Myocyte (in vitro differentiated cells): ENCODE results near the gene CSRP2. TPM values are rescaled to one million over a fixed set of nuclear protein-coding genes. Genes with fewer than 3 reads are reported as not detected.
A peak's percentile ranks its signal among the peaks of the same experiment; 100 is the strongest.

Experiments used
- DNase-seq: peaks from one replicate; pipeline ENCODE4 v3.0.0-alpha.2; 2012; ENCODE audit warnings: low read depth
- total RNA-seq: library from RNA; depleted of rRNA; stranded (reverse); fragments of >200 nt; gene quantifications from 2 replicates; pipeline ENCODE4 v1.2.3, GENCODE V29; 2014

Gene CSRP2
- total RNA-seq, 1 donor from 2014 or later = 40.2 TPM

DNA sequence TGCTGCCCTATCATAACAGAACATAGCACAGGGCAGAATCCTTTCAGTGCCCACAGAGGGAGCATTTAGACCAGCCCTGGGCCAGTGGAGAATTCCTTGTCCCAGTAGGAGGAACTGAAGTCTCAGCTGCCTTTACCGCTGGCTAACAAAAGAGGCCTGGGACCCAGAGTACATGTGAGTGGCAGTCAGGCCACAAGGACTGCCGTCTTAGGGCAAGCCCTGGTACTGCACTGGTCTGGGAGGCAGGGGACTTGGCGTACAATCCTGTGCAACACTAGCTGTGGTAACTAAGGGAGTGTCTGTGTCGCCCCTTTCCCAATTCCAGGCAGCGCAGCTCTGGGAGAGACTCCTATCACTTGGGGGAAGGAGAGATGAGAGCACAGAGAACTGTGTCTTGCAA lies 17.0 kb upstream of the CSRP2 start:
- DNase-seq = no peak

DNA sequence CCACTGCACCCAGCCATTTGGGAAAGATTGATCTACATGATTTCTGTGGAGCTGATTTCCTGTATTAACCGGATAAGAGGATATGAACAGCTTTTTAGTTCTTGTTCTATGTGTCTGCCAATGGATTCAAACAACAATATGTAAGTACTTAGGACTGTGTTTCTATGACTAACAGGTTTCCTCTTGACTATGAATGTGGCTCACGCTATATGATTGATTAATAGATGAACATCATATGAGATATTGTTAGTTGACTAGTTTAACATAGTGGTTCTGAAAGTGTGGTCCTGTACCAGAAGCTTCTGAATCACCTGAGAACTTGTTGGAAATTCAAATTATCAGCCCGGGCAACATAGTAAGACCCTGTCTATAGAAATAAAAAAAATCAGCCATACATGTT lies 12.8 kb upstream of the CSRP2 start:
- no peak for DNase-seq

DNA sequence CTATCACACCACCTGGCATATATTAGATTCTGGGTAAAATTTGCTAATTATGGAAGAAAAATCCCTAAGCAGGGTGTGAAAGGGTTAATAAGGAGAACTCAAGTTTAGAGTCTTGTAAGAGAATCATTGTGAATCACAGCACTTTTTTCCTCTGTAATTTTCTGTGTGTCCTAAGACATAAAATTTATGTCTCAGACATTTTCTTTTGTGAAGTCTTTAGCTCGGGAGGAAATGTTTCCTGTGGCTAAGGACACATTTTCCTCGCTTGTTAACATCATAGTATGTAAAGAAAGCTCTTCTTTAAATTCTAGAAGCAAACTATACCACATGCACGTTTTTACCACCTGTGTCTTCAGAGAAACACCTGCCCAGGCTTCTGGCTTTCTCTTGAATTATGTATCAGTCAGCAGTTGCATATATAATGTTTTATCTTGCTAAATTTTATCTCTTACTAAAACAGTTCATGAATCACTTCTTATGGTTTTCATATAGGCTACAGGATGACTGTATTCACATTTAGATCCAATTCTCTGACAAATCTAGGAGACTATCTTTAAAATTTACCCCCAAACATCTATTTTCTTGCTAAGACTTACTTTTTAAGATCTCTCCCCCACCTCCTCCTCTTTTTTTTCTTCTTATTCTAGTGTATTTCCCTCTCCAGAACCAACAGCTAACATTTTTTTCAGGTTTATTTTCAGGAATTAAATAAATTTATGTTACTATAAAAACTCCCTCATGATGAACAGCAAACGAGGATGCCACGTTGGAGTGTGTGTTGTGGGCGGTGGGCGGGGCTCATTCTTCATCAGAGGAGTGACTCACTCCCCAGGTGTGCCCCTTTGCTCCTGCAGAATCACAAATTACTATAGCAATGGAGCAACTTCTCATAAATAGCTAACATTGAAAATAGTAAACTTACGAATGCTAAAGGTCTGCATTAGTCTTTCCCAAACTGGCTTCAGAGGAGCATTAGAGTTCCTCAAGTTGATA lies 11.6 kb upstream of the CSRP2 start:
- DNase-seq = no peak

DNA sequence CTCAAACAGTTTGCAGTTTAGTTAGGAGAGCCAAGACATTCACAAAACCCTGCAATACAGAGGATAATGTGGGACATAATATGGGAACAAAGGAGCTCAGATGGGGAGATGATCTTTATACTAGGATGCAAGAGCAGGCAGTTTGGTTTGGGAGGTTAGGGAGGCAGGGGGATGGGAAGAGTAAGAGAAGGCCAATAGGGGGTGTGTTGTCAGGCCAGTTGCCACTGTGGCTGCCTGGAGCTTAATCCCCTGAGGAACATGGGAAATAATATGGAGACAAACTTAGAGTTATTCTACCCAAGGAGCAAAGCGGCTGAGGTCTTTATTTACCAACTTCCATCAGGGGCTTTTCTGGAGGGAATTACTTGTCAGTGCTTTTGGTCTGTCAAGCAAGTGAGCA lies 10.0 kb upstream of the CSRP2 start:
- no peak for DNase-seq

DNA sequence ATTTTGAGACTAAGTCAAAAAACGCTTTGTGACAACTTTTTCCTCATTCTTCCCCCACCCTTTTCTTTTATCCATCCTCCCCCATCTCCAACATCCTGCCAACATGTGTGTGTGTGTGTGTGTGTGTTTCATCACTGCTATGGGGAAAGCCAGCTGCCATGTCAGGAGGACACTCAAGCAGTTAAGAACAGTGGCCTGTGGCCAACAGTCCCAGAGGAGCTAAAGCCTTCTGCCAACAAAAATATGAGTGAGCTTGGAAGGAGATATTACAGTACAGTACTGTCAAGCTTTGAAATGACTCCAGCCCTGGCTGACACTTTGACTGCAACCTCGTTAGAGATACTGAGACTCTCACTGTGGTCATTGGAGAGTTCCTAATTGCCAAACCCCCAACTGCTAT lies 5.0 kb upstream of the CSRP2 start:
- peak; percentile 79 for DNase-seq

DNA sequence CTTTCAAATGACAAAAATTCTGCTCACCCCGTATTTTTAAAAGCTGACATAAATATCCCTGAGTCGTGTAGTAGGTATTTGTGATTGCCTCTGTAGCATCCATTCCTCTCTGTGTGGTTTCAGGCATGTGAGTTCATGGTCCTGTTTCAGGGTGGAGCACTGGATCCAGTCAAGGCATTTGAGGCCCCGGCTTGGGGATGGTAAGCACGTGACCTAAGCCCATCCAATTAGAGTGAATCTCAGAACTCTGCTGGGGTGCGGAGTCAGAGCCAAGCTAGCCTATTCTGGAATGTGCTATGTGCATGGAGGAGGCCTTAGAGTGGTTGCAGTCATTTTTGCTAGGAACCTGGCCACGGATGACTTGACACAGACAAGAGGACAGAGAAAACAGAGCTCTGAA lies 4.3 kb upstream of the CSRP2 start:
- peak; percentile 32 for DNase-seq

DNA sequence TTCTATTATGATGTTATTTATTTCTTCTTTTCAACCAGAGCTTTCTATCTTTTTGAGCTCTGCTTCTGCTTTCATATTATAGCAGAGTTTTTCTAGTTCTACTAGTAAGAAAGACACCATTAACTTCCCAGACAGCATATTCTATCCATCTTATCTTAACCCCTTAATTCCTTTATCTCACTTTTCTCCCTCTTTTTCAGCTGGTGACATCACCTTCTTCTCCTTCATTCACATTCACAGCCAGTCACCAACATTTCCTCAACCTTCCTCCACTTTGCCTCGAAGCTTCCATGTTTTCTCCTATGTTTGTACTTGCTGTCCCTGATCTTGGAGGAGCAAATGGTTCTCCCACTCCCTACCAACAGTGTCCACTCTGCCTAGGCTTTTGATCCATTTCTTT lies 3.5 kb upstream of the CSRP2 start:
- no peak for DNase-seq

DNA sequence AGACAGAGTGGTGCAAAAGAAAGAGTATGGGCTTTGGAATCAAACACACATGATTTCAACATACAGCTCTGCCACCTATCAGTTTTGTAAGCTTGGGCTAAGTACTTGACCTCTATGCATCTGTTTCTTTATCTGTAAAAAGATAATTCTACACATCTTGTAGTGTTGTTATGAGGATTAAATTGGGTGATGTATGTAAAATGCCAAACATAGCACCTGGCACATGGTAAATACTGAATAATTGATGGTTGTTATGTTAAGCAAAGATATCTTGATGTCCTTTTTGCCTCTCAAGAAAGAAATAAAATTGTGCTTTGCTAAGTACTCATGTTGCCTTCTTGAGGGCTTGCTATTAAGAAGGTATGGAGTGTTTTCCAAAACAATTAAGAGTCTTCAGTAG lies 2.3 kb upstream of the CSRP2 start:
- DNase-seq = no peak

DNA sequence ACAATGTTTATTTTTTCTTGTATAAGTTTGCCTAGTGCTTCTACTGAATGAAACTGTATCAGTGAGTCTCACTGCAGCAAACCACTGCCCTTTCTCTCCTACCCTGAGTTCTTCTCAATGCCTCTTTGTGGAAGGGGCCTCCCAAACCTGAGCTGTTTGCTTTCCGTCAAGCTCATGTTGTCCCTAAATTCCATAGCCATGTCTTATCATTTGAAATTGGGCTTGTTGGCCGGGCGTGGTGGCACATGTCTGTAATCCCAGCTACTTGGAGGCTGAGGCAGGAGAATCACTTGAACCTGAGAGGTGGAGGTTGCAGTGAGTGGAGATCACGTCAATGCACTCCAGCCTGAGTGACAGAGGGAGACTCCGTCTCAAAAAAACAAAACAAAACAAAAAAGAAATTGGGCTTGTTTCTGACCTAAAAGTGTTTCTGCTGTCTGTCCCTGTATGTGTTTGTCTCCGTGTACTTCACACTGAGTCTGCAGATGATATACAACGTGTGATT lies 1.8 kb upstream of the CSRP2 start:
- no peak for DNase-seq

DNA sequence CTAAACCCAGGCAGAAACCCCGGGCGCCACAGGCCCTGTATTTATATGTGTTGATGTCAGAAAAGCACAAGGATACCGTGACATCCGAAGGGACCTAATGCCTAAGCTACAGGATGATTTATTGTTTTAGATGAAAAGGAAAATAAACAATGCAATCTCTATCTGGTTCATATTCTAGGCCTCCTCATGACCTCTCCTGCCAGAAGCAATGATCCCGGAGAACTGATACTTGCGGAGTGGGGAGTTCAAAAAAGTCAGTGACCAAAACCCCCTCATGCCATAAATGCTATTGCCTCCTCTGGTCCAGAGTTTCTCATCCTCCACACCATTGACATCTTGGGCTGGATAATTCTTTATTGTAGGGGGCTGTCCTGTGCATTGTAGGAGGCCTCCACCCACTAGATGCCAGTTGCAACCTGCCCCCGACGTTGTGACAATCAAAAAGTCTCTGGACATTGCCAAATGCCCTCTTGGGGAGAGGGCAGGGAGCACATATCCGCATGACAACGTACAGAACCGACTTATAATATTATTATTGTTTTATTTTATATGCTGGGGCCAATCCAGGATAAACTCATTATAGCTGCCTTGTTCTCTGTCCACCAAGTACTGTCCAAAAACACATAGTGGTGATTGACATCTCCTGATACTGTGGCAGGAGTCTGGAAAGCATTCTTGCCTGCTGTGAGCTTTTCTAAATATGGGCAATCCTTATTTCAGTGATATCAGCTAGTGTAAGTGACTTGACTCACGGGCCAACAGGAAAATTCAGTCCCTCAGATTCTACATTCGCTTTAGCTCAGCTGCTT lies 1.1 kb upstream of the CSRP2 start:
- DNase-seq = no peak

DNA sequence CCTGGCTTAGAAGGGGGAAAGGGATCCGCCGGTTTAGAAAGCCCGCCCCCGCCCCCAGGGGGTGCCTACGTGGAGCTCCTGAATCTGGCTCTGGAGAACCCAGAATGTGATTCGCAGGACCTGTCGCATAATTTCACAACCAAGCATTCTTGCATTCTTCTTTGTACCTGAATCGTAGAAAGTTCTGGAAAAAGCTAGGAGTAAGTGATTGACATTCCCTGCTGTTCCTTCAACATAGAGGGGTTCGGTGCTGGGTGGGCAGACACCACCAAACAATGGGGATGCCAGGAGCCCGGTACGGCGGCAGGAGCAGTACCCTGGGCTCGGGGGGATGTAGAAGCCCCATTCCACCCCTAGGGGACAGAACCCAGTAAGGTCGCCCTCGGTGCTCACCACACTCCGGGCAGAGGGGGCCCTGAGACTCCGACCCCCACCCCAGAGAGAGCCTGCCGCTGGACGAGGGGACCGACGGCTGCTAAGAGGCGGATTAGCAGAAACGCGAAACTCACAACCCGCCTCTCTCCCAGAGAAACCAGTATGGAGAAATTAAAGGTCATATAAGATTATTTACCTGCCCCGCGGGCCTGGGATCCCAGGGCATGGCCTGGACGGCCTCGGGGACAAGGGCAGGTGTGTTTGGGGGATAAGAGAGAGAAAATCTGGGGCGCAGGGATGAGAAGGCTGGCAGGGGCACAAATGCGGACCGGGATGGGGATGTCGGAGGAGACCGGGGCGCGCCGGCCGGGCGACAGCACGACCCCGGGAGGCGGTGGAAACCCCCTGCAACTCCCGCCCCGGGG lies 520 bp downstream of the CSRP2 start:
- peak; percentile 38 for DNase-seq

DNA sequence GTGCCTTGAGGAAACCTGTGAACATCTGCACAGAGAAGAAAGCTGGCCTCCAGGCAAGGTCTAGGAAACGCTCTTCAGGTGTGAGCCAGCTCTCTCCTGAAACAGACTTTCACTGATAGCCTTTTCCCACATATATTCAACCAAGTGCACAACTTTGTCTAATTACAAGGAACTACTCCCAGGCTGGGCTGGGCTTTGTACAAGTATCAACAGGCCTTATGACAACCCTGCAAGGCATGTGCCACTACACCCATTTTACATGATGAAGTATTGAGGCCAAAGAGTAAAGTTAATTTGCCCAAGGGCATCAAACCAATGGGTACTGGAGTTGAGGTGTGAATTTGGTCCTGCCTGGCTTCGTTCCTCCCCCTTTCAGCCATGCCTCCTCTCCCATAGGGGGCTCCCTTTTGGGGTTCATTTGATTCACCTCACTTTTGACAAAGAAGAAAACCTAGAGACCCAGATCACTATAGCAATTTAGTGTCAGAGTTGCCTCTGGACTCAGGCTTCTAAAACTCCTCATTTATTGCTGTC lies 2.1 kb downstream of the CSRP2 start:
- no peak for DNase-seq

DNA sequence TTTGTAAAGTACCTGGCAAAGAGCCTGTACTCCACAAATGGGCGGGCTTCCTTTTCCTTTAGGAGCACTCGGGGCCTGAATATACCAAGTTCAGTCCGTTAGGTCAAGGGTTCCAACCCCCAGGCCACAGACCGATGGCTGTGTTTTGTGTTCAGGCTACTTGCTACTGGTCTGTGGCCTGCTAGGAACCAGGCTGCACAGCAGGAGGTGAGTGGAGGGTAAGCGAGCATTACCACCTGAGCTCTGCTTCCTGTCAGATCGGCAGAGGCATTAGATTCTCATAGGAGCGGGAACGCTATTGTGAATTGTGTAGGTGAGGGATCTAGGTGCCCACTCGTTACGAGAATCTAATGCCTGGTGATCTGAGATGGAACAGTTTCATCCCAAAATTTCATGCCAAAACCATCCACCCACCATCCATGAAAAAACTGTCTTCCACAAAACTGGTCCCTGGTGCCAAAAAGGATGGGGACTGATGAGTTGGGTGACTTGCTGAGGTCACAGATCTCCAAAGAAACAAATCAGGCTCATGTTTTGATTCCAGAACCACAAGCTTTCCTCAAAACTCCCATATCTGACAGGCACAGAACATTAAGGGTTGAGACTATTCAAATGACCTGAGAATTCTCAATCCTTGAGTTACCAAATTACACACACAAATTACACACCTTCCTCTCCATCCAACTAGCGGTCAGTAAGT lies 4.2 kb downstream of the CSRP2 start:
- DNase-seq = no peak

DNA sequence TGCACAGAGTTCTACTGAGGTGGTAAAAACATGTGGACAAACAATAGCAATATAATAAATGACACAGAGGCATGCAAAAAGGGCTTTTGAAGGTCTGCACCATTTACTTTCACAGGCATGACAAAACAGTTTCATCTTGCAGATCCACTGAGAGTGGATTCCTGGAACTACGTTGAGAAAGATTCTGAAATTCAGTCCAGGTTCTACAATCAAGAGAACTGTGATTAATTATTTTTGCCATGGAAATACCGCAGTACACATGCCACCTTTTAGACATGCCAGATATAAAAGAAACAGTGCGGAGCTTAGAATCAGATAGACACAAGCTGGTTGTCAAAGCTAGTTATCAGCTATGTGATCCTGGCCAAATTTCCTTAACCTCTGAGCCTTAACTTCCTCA lies 4.8 kb downstream of the CSRP2 start:
- no peak for DNase-seq

DNA sequence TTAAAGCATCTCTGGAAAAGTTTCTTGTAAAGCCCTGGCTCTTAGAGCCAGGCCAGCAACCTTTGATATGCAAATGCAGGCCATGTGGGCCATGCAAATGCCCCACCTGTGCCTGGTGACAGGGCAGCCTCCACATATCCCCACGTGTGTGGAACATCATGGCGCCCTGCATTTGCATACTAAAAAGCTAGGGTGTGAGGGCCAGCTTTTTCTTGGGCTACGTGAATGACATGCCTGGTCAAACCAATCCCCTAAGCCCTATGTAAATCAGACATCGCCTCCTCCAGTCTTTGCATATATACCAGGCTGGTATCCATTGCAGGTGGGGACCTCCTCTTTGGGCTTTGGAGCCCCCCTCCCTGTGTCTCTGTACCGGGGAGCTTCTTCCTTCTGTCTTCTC lies 6.4 kb downstream of the CSRP2 start:
- no peak for DNase-seq

DNA sequence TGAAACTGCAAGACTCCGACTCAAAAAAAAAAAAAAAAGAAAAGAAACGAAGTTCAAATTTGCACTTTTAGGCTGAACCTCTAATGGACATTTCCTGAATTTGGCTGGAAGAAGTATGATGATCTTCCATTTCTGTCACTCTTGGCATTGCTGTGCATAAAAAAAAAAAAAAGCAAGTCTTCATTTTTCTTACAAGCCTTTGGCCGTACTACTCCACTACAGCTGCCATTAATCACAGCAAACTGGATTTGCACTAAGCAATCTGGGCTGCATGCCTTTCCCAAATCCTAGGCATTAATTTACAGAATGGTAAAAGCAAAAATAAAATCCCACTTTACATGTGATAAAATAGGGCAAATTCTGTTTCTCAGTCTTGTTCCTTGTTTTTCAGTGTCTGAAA lies 7.1 kb downstream of the CSRP2 start:
- no peak for DNase-seq

DNA sequence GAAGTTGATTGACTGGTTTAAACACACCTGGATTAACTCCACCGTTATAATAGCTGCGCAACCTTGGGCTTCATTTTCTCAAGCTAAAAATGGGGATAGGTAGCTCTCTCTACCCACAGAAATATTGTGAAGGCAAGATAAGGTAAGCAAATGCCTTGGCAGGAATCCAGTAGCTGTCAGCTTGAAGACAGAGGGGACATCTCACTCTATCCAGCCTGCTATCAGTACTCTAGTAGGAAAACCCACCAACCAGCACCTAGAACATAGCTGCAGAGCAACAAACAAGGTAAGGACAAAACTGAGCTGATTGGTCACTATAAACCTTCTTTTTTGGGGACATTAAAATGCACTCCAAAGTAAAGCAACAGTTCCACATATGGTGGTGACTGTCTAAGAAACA lies 7.7 kb downstream of the CSRP2 start:
- DNase-seq = no peak

DNA sequence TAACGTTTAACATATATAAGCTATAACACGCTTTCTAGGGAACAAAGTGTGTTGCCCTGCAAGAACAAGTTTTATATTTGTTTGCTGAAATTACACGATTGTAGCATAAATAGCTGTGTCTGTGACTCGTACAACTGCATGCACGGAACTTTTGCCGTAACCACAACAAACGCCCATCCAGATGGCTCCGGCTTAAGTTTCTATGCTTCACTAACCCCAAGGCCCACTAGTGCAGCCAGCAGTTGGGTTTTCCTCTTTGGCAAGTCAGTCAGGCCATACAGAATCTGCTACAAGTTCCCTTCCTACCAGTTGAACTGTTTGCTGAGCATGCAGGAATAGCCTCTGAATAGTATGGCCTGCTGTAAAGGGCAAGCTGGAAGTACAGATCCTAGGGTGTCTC lies 12.1 kb downstream of the CSRP2 start:
- DNase-seq = peak; percentile 94

DNA sequence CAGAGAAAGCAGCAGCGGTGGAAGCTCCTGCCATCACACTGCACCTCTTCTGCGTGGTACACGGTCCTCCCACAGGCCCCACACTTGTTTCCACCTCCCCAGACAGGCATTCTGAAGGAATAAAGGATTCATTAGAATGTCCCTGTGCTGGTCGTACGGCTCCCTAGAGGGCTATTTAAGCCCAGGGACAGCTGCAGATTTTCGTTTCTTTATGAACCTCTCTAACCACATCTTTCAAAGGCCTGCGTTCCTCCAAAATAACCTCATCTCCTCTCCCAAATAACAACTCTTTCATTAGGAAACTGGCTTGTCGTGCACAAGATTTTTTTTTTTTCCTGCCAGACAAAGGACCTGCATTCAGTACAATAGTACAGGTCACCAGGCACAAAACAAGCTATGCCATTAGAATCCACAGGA lies 12.7 kb downstream of the CSRP2 start:
- DNase-seq = peak; percentile 90

DNA sequence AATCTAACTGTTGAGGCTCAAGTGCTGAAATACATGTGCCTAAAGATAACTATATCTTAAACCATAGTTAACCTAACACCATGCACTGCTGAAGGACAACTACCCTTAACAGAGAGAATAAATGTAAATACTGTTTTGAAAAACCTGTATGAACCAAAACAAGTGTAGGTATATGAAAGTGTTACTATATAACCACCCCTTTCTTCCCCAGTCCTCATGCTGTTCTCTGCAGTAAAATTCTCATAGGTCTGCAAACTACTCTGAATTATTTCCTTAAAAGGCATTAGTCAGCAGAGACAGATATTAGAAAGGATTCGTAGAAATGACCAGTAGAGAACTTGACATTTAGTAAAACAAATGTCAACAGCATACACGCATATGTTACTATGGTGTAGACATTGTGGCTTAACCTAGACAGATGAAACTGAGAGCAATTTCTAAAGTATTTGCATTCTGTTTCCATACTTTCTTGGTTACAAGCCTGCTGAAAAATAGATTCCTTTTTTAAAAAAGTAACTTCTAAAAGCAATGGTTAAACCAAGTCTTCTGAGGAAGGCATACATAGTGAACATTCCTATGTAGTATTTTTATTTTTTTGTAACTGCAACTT lies 13.9 kb downstream of the CSRP2 start:
- no peak for DNase-seq
